Liver (tissue), 9 donors: Measurements from ENCODE around the gene ZNF48. TPM values are rescaled to one million over a fixed set of nuclear protein-coding genes. Genes with fewer than 3 reads are reported as not detected.

Source experiments
- DNase-seq: peaks from one replicate; pipeline ENCODE4 v3.0.0-alpha.2; 2017; ENCODE audit warnings: low spot score
- H3K27ac ChIP-seq, 2 donors: one replicate each; pipeline ENCODE4 v1.7.0; 2013; ENCODE audit warnings: inconsistent platforms in 2 of 2, low read length in 2 of 2, control low read depth in 1 of 2, low read depth in 1 of 2, mild to moderate bottlenecking in 1 of 2
- H3K27me3 ChIP-seq, 4 donors: one replicate each; pipeline versions ENCODE4 v1.6.1 to v1.7.0; 2013; ENCODE audit warnings: low read length in 3 of 4, inconsistent platforms in 1 of 4, mild to moderate bottlenecking in 1 of 4, moderate library complexity in 1 of 4; ENCODE audit not compliant: control insufficient read depth in 4 of 4, insufficient read depth in 4 of 4
- H3K36me3 ChIP-seq, 4 donors: one replicate each; pipeline versions ENCODE4 v1.6.1 to v1.7.0; 2013; ENCODE audit warnings: low read length in 3 of 4, mild to moderate bottlenecking in 3 of 4, low read depth in 1 of 4, moderate library complexity in 1 of 4; ENCODE audit not compliant: control insufficient read depth in 4 of 4, insufficient read depth in 3 of 4
- H3K4me1 ChIP-seq, 4 donors: one replicate each; pipeline versions ENCODE4 v1.6.1 to v1.7.0; 2013; ENCODE audit warnings: low read length in 3 of 4, mild to moderate bottlenecking in 3 of 4, moderate library complexity in 1 of 4; ENCODE audit not compliant: control insufficient read depth in 4 of 4, insufficient read depth in 4 of 4
- H3K4me3 ChIP-seq, 3 donors: one replicate each; pipeline versions ENCODE4 v1.6.1 to v1.7.0; 2013; ENCODE audit warnings: low read length in 3 of 3, control low read depth in 1 of 3, low read depth in 1 of 3, mild to moderate bottlenecking in 1 of 3
- H3K9ac ChIP-seq, 2 donors: one replicate each; pipeline ENCODE4 v1.7.0; 2013; ENCODE audit warnings: low read length in 2 of 2, mild to moderate bottlenecking in 2 of 2, moderate library complexity in 2 of 2, control low read depth in 1 of 2, low read depth in 1 of 2
- H3K9me3 ChIP-seq, 4 donors: one replicate each; pipeline versions ENCODE4 v1.6.1 to v1.7.0; 2013; ENCODE audit warnings: low read length in 3 of 4; ENCODE audit not compliant: control insufficient read depth in 4 of 4
- EGR1 ChIP-seq, 2 donors: IDR thresholded peaks; 2 replicates each; pipeline ENCODE4 v1.6.1; 2016 to 2018; ENCODE audit warnings: antibody characterized with exemption in 2 of 2, low read depth in 2 of 2
- FOXA2 ChIP-seq: IDR thresholded peaks from 2 replicates; pipeline ENCODE4 v1.6.1; 2016; ENCODE audit warnings: antibody characterized with exemption
- HNF4A ChIP-seq, 2 donors: conservative IDR thresholded peaks; 2 replicates each; pipeline ENCODE4 v1.6.1; 2016; ENCODE audit warnings: antibody characterized with exemption in 2 of 2, mild to moderate bottlenecking in 2 of 2
- JUND ChIP-seq, 2 donors: IDR thresholded peaks; 2 replicates each; pipeline ENCODE4 v1.6.1; 2016; ENCODE audit warnings: antibody characterized with exemption in 2 of 2
- RAD21 ChIP-seq, 2 donors: IDR thresholded peaks; 2 replicates each; pipeline ENCODE4 v1.6.1; 2016; ENCODE audit warnings: antibody characterized with exemption in 2 of 2, mild to moderate bottlenecking in 2 of 2
- RXRA ChIP-seq, 2 donors: IDR thresholded peaks; 2 replicates each; pipeline ENCODE4 v1.6.1; 2017 to 2018; ENCODE audit warnings: antibody characterized with exemption in 2 of 2, mild to moderate bottlenecking in 1 of 2
- SP1 ChIP-seq: IDR thresholded peaks from 2 replicates; pipeline ENCODE4 v1.6.1; 2018; ENCODE audit warnings: antibody characterized with exemption, mild to moderate bottlenecking
- WGBS: extraction: QIAGEN DNeasy Blood & Tissue Kit; methylation state at CpG from one replicate; pipeline ENCODE4 v1.1.7; 2013; 5-methylcytosine and 5-hydroxymethylcytosine counted together
- polyA plus RNA-seq, 2 donors: library from polyadenylated mRNA; stranded (reverse) in 1 of 2; unstranded in 1 of 2; fragments of 200-250 nt in 1 of 2; fragments of >200 nt in 1 of 2; fragmentation: Nextera tagmentation in 1 of 2; extraction: Ambion mirVana in 1 of 2; gene quantifications; one replicate each; pipeline versions ENCODE4 v1.2.1 to v1.2.3, GENCODE V29; 2013 to 2015
- total RNA-seq, 2 donors: library from RNA; depleted of rRNA; stranded (reverse); fragments of >200 nt; gene quantifications; one replicate each; pipeline ENCODE4 v1.2.3, GENCODE V29; 2014
- TF ChIP-seq, protein P1 (sequence below): fragments of 150-350 bp; IDR thresholded peaks from 2 replicates; pipeline ENCODE4 v1.5.1; 2017; ENCODE audit warnings: improper control_type of control experiment, low read depth, low read length; ENCODE audit not compliant: missing input control
- TF ChIP-seq, protein P2 (sequence below): IDR thresholded peaks from 2 replicates; pipeline ENCODE4 v1.6.1; 2016; ENCODE audit warnings: antibody characterized with exemption, mild to moderate bottlenecking
- donor health status: healthy.
- donor health status: healthy.
- donor health status: healthy.
- donor health status: healthy.
- donor health status: healthy.

The ZNF48 gene
- total and polyA plus RNA-seq, 4 donors = 2.3 to 4.7 (median 3.1) TPM

DNA sequence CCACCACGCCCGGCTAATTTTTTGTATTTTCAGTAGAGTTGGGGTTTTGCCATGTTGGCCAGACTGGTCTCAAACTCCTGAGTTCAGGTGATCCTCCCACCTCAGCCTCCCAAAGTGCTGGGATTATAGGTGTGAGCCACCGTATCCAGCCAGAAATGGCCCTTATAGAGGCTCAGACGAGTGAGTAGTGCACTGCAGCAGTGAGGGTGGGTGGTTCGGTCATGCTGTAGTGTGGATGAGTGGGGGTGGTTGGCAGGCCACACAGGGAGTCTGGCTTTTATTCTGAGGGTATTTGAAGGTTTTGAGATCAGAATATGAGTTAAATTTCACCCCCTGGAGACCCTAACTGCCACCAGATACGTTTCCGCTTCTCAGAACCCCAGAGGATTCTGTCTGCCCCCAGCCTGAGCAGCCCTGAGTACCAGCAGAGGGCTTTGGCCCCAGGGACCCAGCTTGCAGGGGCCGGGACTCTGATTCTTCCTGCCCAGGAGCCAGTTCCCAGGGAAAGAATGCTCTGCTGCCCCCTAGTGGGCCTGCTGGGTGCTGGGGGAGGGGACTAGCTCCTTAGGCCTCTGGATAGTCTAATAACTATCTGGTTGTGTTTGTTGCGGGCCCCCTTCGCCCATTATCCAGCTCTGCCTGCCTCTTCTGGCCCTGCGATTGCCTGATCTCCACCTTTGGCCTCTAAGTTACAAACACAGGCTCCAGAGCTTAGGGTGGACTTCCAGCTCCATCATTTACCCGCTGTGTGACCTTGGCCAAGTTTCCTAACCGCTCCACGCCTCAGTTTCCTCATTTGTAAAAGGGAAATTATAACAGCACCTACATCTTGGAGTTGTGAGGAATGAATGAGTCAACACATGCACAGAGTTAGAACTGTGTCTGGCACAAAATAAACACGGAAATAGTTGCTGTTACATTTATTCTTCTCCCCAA lies 14.2 kb downstream of the ZNF48 start:
- Histone ChIP-seq H3K9me3 (no peaks in the 10 kb centered on the region), H3K36me3 (peaks cover 0 to 2% (median under 1%) of the 10 kb centered on the region in 4 donors), H3K9ac (no peak overlapping the region), H3K27ac (peak overlapping the region in 1 of 2 donors; percentile 15), H3K27me3 (no peaks in the 10 kb centered on the region), H3K4me3 (no peak overlapping the region), H3K4me1 (peaks cover 8 to 32% (median 24%) of the 10 kb centered on the region in 4 donors)
- DNase-seq = peak; percentile 95
- 36% methylated on average over 15 of the region's 15 CpGs for WGBS
- peak; percentile 5 to 35 for TF ChIP-seq HNF4A (conservative IDR thresholded peaks at IDR 0.05)
- TF ChIP-seq, protein P1, sequence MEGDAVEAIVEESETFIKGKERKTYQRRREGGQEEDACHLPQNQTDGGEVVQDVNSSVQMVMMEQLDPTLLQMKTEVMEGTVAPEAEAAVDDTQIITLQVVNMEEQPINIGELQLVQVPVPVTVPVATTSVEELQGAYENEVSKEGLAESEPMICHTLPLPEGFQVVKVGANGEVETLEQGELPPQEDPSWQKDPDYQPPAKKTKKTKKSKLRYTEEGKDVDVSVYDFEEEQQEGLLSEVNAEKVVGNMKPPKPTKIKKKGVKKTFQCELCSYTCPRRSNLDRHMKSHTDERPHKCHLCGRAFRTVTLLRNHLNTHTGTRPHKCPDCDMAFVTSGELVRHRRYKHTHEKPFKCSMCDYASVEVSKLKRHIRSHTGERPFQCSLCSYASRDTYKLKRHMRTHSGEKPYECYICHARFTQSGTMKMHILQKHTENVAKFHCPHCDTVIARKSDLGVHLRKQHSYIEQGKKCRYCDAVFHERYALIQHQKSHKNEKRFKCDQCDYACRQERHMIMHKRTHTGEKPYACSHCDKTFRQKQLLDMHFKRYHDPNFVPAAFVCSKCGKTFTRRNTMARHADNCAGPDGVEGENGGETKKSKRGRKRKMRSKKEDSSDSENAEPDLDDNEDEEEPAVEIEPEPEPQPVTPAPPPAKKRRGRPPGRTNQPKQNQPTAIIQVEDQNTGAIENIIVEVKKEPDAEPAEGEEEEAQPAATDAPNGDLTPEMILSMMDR = peak; percentile 96
- TF ChIP-seq RAD21 (IDR thresholded peaks at IDR 0.05) = peak; percentile 97
- TF ChIP-seq, protein P2, sequence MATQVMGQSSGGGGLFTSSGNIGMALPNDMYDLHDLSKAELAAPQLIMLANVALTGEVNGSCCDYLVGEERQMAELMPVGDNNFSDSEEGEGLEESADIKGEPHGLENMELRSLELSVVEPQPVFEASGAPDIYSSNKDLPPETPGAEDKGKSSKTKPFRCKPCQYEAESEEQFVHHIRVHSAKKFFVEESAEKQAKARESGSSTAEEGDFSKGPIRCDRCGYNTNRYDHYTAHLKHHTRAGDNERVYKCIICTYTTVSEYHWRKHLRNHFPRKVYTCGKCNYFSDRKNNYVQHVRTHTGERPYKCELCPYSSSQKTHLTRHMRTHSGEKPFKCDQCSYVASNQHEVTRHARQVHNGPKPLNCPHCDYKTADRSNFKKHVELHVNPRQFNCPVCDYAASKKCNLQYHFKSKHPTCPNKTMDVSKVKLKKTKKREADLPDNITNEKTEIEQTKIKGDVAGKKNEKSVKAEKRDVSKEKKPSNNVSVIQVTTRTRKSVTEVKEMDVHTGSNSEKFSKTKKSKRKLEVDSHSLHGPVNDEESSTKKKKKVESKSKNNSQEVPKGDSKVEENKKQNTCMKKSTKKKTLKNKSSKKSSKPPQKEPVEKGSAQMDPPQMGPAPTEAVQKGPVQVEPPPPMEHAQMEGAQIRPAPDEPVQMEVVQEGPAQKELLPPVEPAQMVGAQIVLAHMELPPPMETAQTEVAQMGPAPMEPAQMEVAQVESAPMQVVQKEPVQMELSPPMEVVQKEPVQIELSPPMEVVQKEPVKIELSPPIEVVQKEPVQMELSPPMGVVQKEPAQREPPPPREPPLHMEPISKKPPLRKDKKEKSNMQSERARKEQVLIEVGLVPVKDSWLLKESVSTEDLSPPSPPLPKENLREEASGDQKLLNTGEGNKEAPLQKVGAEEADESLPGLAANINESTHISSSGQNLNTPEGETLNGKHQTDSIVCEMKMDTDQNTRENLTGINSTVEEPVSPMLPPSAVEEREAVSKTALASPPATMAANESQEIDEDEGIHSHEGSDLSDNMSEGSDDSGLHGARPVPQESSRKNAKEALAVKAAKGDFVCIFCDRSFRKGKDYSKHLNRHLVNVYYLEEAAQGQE = peak; percentile 18
- TF ChIP-seq SP1 = no peak
- peak; percentile 32 to 56 for TF ChIP-seq RXRA (IDR thresholded peaks at IDR 0.05)
- TF ChIP-seq EGR1 (IDR thresholded peaks at IDR 0.05; ENCODE audit: low read depth in 2 of 2) = no peak

DNA sequence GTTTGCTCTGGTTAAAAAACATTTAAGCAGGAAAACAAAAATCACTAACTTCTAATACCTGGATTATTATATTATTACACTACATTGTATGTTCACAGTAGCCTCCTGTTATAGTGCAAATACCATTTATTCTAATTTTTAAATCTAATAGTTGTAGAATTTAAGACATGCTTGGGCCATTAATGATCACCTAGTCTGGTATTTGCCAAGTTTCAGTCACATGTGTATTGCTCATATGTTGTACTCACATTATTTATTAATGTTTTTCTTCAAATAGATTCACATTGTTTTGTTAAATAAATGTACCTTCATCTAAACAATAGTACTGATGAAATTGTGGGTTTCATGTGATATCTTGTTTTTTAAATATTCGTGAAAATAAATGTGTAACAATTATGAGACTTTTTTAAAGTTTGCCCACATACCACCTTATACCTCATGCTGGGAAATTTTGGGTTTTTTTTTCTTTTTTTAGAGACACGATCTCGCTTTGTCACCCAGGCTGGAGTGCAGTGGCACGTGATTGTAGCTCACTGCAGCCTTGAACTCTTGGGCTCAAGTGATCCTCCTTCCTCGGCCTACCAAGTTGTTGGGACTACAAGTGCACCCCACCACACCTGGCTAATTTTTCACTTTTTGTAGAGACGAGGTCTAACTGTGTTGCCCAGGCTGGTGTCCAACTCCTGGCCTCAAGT lies 18.0 kb downstream of the ZNF48 start:
- H3K4me1 ChIP-seq = peaks cover 8 to 28% (median 15%) of the 10 kb centered on the region in 4 donors
- H3K4me3 ChIP-seq = no peak overlapping the region
- peak overlapping the region; percentile 23 for H3K27ac ChIP-seq
- WGBS = 89% methylated on average over 6 of the region's 6 CpGs
- peaks cover 0 to 2% (median under 1%) of the 10 kb centered on the region in 4 donors for H3K36me3 ChIP-seq
- no peak for DNase-seq
- TF ChIP-seq FOXA2 (no peak), EGR1 (IDR thresholded peaks at IDR 0.05; ENCODE audit: low read depth in 2 of 2) (no peak), JUND (IDR thresholded peaks at IDR 0.05) (no peak)
- TF ChIP-seq, protein P2 = no peak
- H3K27me3 ChIP-seq = no peaks in the 10 kb centered on the region
- no peak overlapping the region for H3K9ac ChIP-seq
- no peaks in the 10 kb centered on the region for H3K9me3 ChIP-seq
